DMS53 (cell line): Measurements from ENCODE around the gene INTS12.

ENCODE experiments used
- DNase-seq: peaks from one replicate; lab custom pipeline; 2025; lab: John Stamatoyannopoulos, UW

Gene INTS12

DNA sequence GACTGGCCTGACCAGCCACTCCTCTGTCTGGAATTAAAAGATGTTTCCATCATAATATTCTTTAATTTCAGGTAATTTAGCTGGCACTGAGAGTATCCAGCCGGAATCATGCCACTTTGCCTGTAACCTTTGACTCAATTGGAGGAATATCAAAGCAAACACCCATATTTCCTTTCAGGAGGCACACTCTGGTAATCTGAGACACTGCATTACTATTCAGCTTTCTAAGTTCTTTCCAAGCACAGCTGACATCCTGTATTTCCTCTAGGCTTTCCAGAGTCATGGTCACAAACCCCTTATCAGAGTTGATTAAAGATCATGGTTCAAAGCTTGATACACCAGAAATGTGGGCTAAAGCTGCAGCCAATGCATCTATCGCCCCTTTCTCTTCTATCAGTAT is 29.3 kb downstream of the INTS12 start:
- DNase-seq = peak; percentile 34

DNA sequence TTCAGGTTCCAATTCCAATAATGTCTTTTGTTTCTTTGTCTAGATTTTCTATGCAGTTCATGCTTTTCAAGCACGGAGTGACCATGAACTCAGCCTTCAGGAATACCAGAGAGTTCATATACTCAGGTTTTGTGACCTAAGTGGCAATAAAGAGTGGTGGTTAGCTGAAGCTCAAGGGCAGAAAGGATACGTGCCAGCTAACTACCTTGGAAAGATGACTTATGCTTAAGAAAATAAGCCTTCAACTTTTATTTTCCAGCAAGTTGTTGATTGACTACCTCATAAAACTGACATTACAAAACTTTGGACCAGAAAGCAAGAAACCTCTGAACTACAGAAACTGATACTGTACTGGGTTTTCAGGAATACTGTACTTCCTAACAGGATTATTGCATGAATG is 30.8 kb downstream of the INTS12 start:
- DNase-seq = no peak

DNA sequence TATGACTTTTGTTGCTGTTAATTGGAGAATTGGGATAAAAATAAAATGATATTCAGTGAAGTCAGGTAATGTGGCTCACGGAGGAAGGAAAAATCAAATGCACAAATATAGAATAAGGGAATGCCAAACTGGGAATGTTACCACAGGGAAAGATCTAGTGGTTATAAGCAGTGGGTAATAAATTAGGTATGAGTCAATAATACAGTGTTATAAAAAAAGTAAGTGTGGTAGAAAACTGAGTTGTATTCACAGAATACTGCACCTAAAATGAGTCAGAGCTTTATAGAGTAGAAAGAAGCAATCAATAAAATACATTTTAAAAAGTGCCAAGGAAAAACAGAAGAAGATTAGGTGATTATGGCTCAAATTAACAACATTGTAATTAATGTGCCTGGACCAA is 34.5 kb downstream of the INTS12 start:
- no peak for DNase-seq

DNA sequence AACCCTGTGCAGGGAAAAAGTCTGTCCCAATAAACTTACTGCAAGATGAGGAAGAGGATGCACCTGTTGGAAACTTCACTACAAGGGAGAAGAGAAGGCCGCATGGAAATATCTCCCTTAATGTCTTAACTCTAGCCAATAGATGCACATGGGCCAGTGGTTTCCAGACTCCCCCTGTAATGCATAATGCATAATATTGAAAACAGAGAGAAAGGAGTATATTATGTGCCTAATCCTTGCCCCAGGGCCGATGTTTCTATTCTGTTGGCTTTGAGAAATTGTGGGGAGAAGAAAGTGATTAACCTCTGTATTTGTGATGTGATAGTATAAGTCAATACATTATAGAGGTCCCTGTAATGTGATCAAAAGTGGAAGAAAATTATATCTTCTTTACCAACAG is 37.2 kb downstream of the INTS12 start:
- DNase-seq = no peak

DNA sequence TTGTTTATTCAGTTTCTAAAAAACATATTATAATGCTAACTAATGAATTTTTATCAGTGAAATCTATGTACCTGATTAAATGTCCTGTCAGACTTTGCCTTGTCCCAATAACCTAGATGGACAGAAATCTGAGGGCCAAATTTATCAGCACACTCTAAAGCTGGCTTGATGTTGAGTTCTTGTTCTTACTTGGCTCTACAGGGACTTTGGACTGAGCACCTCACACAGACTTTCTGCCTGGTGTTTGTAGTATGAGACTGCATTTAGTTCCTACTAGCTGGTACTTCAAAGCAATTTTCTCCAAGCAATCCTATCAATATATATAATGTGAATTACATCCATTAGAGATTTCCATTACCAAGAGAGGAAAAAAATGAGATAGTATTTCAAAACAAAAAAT is 37.8 kb downstream of the INTS12 start:
- DNase-seq = no peak

DNA sequence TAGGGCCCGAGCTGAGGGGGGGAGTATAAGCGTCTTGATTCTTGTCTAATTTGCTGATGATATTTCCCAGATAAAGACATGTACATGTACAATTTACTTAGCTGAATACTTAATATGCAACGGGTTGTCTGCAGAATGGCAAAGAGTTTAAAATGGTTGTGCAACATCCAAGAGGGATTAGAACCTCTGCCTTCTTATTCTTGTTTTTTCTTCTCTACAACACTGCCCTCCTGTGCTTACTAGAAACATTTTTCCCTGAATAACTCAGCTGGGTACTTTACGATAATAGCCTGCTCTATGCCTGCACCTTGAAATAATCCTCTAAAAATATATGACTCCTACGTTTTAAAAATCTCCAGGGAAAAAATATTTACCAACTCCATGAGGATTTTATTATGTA is 41.8 kb downstream of the INTS12 start:
- peak; percentile 59 for DNase-seq

DNA sequence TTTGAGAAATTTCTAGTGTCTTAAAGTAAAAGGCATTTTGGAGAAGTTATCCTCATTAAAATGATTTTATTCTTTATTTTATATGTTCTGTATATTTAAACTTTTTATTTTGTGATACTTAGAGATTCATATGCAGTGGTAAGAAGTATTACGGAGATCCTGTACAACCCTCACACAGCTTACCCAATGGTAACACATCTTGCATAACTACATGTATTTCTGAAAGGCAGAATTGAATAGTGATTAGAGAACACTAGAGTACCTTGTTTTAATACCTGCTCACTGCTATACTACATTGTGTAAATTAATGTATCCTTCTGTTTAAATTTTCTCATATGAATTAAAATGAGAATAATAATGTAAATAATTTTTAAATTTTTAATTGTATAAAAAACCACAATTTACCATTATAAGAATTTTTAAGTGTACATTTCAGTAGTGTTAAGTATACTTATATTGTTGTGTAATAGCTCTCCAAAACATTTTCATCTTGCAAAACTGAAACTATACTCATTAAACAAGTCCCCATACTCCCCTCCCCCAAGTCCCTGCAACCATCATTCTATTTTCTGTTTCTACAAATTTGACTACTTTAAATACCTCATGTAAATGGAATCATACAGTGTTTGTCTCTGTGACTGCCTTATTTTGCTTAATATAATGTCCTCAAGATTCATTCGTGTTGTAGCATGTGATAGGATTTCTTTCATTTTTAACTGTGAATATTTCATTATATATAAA is 45.4 kb downstream of the INTS12 start:
- no peak for DNase-seq

DNA sequence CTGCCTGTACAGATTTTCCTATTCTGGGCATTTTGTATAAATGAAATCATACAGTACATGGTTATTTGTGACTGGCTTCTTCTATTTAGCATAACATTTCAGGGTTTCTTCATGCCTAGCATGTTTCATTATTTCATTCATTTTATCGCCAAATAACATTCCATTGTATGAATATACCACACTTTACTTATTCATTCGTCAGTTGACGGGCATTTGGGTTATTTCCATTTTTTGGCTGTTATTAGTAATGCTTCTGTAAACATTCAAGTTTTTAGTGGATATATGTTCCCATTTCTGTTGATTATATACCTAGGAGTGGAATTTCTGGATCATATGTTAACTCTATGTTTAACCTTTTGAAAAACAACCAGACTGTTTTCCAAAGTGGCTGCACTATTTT is 47.5 kb downstream of the INTS12 start:
- DNase-seq = no peak

DNA sequence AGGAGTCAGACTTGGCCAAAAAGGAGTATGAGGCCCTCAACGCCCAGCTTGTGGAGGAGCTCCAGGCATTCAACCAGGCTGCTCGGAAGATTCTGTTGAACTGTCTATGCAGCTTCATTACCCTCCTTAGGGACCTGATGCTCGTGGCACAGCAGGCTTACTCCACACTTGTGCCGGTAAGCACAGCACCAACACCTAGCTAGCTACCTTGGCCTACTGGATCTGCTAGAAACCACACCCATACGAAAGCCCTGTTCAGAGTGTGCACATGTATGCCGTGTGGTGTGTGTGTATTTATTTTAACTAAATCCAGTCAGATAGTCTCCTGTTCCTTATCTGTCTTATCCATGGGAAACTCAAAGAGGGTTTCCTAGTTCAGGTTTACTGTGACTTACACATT is 49.3 kb downstream of the INTS12 start:
- no peak for DNase-seq

DNA sequence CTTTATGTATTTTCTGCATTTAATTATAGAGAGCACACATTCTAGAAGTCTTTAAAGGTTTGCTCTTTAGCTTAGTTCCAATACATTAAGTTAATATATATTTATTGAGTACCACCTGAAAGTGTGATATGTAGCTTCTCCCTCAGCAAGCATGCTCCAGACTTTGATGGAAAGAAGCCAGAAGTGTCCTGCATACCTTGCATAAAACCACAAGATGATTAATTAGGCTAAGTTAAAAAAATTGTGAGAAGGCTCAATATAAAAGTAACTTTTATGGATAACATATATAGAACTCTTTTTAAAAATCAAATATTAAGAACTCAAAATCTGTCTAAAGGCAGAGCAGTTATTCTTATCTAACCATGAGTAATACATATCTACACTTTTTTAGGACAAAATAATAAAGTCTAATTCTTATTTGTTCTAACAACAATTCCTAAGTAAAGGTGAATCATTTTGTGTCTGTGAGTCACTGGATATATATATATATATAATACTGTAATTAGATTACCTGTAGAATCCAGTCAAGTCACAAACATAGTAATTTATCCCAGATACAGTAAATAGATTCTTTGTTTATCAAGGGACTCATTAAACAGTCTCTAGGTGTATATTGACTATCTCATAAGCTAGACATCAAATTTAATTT is 51.2 kb downstream of the INTS12 start:
- DNase-seq = no peak

DNA sequence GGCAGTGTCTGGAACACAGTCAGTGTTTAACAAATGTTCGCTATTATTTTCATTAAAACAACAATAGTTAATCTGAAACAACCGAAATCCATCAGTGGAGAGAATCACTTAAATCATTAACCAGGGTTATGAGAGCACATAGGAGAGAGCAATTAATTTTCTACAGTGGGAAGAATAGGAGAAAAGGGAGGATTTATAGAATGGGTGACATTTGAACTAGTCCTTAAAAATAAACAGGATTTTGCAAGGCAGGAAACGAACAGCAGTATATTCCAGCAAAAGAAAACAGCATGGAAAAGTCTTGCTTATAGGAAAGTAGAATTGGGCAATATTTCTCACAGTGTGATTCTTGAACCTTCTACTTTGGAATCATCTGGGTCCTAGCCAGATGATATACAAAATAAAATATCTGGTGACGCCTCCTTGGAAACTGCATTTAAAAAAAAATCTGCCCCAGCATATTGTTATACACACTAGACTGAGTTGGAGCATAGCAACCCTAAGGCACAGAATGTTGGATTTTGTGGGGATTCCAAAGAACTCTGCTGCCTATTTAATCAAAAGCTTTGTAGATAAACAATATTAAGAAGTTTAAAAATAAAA is 56.1 kb downstream of the INTS12 start:
- DNase-seq = no peak

DNA sequence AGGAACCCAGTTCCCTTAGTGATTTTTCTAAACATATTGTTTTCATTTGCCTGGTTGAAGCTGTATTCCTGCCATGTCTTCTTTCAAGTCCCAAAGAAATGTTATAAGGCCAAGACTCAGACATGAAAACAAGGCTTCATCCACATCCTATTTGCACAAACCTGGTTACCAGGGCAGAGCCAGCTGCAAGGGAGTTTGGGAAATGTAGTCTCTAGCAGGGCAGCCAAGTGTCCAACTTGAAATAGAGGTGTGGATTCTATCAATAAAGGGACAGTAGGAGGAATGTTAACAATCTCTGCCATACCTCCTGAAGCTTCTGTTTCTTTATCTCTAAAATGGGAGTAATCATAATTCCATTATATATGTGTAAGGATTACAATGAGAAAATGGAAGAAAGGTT is 56.6 kb downstream of the INTS12 start:
- DNase-seq = no peak

DNA sequence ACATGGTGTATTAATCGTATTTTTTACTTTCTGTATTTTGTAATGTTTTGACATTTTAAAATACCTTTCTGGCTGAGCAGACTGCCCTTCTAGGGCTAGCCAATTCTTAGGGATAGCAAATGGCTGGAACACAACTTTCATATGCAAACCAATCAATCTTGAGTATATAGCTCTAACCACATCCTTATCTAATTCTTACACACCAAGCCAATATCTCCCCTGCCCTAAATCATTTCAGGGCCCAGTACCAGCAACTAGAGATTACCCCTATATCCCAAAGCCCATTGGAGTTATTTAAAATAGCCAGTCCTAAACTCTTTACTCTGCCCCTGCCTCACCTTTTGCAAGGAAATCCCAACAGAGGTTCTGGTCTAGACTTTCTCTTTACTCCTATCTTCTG is 58.3 kb downstream of the INTS12 start:
- DNase-seq = no peak

DNA sequence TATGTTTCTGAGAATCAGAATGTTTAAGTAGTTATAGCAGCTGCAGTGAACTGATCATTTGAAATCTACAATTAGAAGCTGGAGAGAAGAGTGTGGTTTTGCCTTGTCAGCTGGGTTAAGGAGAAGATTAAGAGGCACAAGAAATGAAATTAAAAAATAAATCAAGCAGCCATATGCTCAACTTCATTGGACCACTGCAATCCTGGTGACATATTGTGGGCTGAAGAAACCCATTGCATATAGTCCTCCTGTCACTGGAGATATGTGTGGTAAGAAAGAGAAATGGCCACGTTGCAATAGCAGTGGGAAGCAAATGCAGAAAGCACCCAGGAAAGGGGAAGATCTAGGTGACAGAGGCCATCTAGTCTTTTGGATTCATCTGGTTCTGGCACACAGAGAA is 63.0 kb downstream of the INTS12 start:
- DNase-seq = no peak

DNA sequence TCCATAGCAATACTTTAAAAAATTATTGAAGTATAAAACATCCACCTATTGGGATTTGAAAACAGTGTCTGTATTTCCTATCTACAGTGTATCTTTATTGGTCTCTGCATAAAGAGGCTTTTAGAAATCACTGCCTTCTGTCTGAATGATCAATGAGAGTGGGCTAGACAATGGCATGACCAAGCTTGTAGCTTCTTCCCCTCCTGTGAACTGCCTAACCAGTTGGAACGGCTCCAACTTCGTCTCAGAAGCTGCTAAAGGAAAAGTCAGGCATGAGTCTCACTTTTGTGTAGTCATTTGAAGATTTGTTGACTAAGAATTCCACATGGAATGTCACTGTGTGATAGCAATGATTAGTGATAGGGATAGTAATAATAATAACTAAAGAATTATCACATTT is 64.2 kb downstream of the INTS12 start:
- DNase-seq = no peak

DNA sequence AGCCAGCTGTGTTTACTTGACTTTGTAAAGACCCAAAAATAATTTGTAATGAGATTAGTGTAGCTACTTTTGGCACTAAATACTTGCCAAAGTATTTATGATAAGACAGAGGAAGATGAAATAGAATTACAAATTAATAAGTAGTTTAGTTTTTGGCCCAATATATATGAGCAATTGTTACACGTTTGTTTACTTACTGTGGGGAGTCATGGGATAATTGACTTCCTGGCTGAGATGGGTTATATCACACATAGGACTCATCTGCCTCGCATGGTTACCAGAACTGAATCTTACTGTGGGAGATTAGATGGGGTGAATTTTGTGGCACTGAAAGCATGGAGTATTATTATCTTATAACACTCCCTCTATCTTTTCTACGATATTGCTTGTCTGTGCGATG is 66.6 kb downstream of the INTS12 start:
- peak; percentile 6 for DNase-seq

DNA sequence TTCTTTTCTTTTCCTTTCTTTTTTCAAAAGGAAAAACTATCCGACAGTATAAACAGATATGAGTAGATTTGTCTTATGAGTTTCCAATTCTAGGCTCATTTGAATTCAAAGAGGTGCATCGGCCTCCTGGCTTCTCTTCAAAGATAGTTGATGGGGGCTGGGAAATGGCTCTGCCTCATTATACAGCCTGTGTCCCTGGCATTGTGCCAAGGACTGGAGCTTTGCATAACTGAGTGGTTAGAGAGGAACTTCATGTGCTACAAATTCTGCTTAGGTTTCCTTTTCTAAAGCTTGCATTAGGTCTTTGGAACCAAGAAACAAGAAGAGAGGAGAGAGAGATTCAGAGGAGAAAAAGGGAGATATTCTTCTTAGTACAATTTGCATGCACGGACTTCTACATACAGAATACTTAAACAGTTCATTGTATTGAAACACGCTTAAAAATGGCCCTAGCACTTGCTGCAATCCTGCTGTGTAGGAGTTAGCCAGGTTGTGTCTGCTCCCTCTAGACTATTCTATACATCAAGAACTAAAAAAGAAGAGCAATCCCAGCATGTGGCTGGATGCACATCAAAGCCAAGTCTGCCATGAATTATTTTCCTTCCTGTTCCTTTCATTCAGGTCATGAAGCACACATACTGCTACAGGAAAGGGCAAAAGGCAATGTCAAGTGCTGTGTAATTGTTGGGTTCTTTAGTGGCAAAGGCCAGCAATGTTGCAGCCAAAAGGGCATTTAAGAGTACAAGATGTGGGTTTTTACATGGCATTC is 70.9 kb downstream of the INTS12 start:
- DNase-seq = peak; percentile 73

DNA sequence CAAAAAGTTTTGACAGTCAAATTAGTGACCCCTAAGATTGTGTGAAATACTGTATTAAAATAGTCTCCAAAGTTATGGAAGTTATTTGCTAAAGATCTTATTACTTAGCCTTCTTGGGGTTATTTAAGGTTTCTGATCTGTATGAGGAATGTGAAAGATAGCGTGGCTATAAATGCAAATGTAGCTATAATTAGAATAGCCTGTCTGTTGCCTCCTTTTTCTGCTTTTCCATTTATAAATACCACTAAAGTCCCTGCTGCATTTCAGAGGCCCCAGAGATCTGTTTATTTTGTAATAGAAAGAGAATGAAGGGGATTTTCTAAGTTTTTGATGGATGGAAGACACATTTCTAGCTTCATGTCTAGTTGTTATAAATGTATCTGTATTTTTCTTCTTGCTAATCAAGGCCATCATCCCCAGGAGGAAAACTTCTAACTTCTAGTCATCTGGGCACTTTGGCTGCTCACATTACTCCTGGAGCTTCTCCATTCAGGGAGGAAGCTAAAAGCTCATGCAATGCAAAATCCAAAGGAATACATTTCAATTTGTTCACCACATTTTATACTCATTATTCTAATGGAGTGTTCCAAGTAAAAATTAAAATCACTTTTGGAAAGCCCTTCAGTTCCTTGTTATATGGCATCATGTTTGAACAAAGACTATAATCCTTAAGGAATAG is 73.9 kb downstream of the INTS12 start:
- DNase-seq = no peak

DNA sequence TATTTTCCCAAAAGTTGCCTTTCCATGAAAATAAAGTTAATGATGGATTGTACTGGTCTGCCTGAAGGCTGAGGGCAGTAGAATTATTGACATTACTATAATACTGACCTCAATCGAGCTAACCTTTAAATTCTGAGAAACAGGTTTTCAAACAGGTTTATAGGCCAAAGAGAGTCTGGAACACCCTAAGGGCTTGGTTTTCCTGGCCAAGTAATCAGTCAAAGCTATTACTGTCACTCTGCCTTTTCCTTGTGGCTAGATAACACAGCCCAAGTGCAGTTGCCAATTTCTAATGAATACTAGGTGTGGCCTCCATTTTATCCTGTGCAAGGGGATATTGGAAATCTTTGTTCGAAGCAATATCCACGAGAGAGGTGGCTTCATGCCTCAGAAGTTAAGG is 75.2 kb downstream of the INTS12 start:
- peak; percentile 34 for DNase-seq
